Measurements from ENCODE around the gene ATP6V1C2. TPM values are rescaled to one million over a fixed set of nuclear protein-coding genes. Genes with fewer than 3 reads are reported as not detected.

ATP6V1C2 gene
- total and polyA plus RNA-seq, 2 of the 4 experiments (the other 2 are of a cell fraction) = not detected

- Histone ChIP-seq H3K27ac (ENCODE audit: insufficient read depth, low read length) (no peak overlapping the region), H3K4me2 (ENCODE audit: low read depth, low read length) (no peak overlapping the region), H3K4ac (ENCODE audit: low read depth, low read length) (no peak overlapping the region), H2BK5ac (ENCODE audit: low read depth, low read length, poor library complexity, severe bottlenecking) (no peak overlapping the region), H3K18ac (ENCODE audit: low read depth, low read length) (no peak overlapping the region), H3K9me3 (ENCODE audit: control insufficient read depth, insufficient read depth, low read length) (no peaks in the 10 kb centered on the region), H2BK120ac (ENCODE audit: low read depth, low read length) (no peak overlapping the region), H3K4me1 (ENCODE audit: control insufficient read depth, insufficient read depth, low read length) (no peaks in the 10 kb centered on the region), H3K9ac (ENCODE audit: low read depth, low read length) (no peak overlapping the region), H2BK15ac (ENCODE audit: low read depth, low read length) (no peak overlapping the region), H3K14ac (replicated peaks; ENCODE audit: low read depth, low read length) (no peak overlapping the region), H2AK9ac (replicated peaks; ENCODE audit: low read depth, low read length, poor library complexity) (no peak overlapping the region), H3K23ac (ENCODE audit: low read depth, low read length) (no peak overlapping the region), H3K9me1 (ENCODE audit: insufficient read depth, low read length) (no peaks in the 10 kb centered on the region), H3K79me1 (ENCODE audit: low read depth in 1 of 2, low read length in 2 of 2) (peaks cover 14 to 16% of the 10 kb centered on the region in 2 experiments), H4K20me1 (ENCODE audit: insufficient read depth, low read length) (no peaks in the 10 kb centered on the region; the same call in 1 of the 2 replicates), H2AK5ac (ENCODE audit: low read depth, low read length) (no peak overlapping the region), H4K8ac (ENCODE audit: low read depth in 2 of 2, low read length in 2 of 2) (no peak overlapping the region), H3K27me3 (ENCODE audit: control insufficient read depth, insufficient read depth, low read length) (no peaks in the 10 kb centered on the region), H2BK20ac (ENCODE audit: low read depth, low read length) (no peak overlapping the region), H4K5ac (ENCODE audit: low read depth, low read length) (no peak overlapping the region), H3K36me3 (ENCODE audit: control insufficient read depth, insufficient read depth, low read length) (peaks cover 7% of the 10 kb centered on the region), H3K4me3 (ENCODE audit: insufficient read depth, low read depth, low read length) (no peak overlapping the region), H4K91ac (ENCODE audit: insufficient read depth, low read depth, low read length) (no peak overlapping the region), H2AFZ (replicated peaks; ENCODE audit: low read length, poor library complexity) (no peak overlapping the region), H3K56ac (ENCODE audit: extremely low read depth, insufficient read depth, low read length) (no peak overlapping the region)
- ATAC-seq (ENCODE audit: low read depth) = no peak
- WGBS, 2 experiments (ENCODE audit: extremely low coverage in 2 of 2, insufficient read length in 1 of 2) = no CpG with 5 or more reads among the region's 2 CpGs
- ChIA-PET CTCF (interaction anchor here (0.6 to 0.7 kb wide), 2 partner anchors 41 to 579 kb away, joined by 3 read pairs; no protein-coding TSS in a partner anchor), POLR2A (ENCODE audit: unreplicated experiment) (no interaction called here)
- intact Hi-C loops (cut with micrococcal nuclease) = no loop called here
- BruUV-seq (replicated peaks) = no TSS peak
- DNase-seq = peak; percentile 55
- in situ Hi-C loops (cut with MboI; ENCODE audit: low sequenced_read_pairs) = no loop called here
- dilution Hi-C loops (cut with HindIII; ENCODE audit: low sequenced_read_pairs, unreplicated experiment) = no loop called here
- TF ChIP-seq RAD21 (IDR thresholded peaks at IDR 0.05; ENCODE audit: low read length) (no peak), USF2 (IDR thresholded peaks at IDR 0.05; ENCODE audit: low read depth, low read length) (0 out of 2 replicates have a peak, but pooled peaks have one; percentile 29)
Measured at GRCh38 chr2:10680957-10681356, 40.5 kb upstream of the ATP6V1C2 start.
